Measurements from ENCODE around the gene DGKD. TPM values are rescaled to one million over a fixed set of nuclear protein-coding genes. Genes with fewer than 3 reads are reported as not detected.
A peak's percentile ranks its signal among the peaks of the same experiment; 100 is the strongest.

The DGKD gene
- polyA plus RNA-seq, 3 donors, result 14.5 to 67.5 (median 16.6) TPM

- Histone ChIP-seq H3K27ac (ENCODE audit: low read depth in 1 of 2, low read length in 2 of 2) (no peak overlapping the region), H3K9me3 (replicated peaks in 1 of 2; ENCODE audit: control insufficient read depth in 1 of 2, insufficient read depth in 1 of 2, low read length in 2 of 2) (peaks cover 0 to 8% of the 10 kb centered on the region in 2 donors), H3K79me2 (ENCODE audit: insufficient read depth, low read length) (peaks cover 99% of the 10 kb centered on the region), H3K27me3 (ENCODE audit: control insufficient read depth in 2 of 2, insufficient read depth in 2 of 2, low read length in 2 of 2) (no peaks in the 10 kb centered on the region), H3K4me2 (replicated peaks; ENCODE audit: extremely low read depth, low read length, poor library complexity, severe bottlenecking) (no peak overlapping the region), H3K4me1 (ENCODE audit: control insufficient read depth in 1 of 2, insufficient read depth in 2 of 2, low read length in 2 of 2) (peaks cover 14 to 15% of the 10 kb centered on the region in 2 donors), H3K9ac (ENCODE audit: insufficient read depth, low read length, poor library complexity, severe bottlenecking) (no peak overlapping the region), H4K20me1 (ENCODE audit: insufficient read depth, low read length) (peaks cover 94% of the 10 kb centered on the region), H3K4me3 (replicated peaks in 1 of 3; ENCODE audit: low read depth in 2 of 3, low read length in 3 of 3) (no peak overlapping the region), H2AFZ (ENCODE audit: insufficient read depth, low read depth, low read length, poor library complexity, severe bottlenecking) (no peak overlapping the region), H3K36me3 (replicated peaks in 1 of 2; ENCODE audit: control insufficient read depth in 1 of 2, insufficient read depth in 2 of 2, low read length in 2 of 2) (peaks cover 33 to 86% of the 10 kb centered on the region in 2 donors)
- Mint-ChIP-seq H3K4me3 (no peak overlapping the region), H3K27me3 (ENCODE audit: low read depth in 3 of 3) (peaks cover 0 to 2% (median 0%) of the 10 kb centered on the region in 3 donors), H3K9me3 (peaks cover 0 to 5% (median 2%) of the 10 kb centered on the region in 7 donors), H3K4me1 (peaks cover 31% of the 10 kb centered on the region), H3K27ac (peak overlapping the region in 2 of 7 donors; percentile 76 to 79), H3K36me3 (peaks cover 64 to 88% of the 10 kb centered on the region in 2 donors)
- intact Hi-C loops (cut with micrococcal nuclease), result no loop called here
- no peak for DNase-seq
- TF ChIP-seq, protein P1, sequence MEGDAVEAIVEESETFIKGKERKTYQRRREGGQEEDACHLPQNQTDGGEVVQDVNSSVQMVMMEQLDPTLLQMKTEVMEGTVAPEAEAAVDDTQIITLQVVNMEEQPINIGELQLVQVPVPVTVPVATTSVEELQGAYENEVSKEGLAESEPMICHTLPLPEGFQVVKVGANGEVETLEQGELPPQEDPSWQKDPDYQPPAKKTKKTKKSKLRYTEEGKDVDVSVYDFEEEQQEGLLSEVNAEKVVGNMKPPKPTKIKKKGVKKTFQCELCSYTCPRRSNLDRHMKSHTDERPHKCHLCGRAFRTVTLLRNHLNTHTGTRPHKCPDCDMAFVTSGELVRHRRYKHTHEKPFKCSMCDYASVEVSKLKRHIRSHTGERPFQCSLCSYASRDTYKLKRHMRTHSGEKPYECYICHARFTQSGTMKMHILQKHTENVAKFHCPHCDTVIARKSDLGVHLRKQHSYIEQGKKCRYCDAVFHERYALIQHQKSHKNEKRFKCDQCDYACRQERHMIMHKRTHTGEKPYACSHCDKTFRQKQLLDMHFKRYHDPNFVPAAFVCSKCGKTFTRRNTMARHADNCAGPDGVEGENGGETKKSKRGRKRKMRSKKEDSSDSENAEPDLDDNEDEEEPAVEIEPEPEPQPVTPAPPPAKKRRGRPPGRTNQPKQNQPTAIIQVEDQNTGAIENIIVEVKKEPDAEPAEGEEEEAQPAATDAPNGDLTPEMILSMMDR (IDR thresholded peaks at IDR 0.05), result no peak
- 96% methylated on average over 3 of the region's 6 CpGs for WGBS (ENCODE audit: insufficient coverage)
These were observed 62.4 kb downstream of the DGKD start for GRCh38 chr2:233416706-233417105.

- H3K4me3 Mint-ChIP-seq, result no peak overlapping the region
- H3K79me2 ChIP-seq (ENCODE audit: insufficient read depth, low read length), result peaks cover 99% of the 10 kb centered on the region
These were observed 63.0 kb downstream of the DGKD start for GRCh38 chr2:233417282-233417681.

More at GRCh38 chr2:233417282-233417681, 63.0 kb downstream of the DGKD start:
- H2AFZ ChIP-seq (ENCODE audit: insufficient read depth, low read depth, low read length, poor library complexity, severe bottlenecking), result no peak overlapping the region
- peaks cover 0 to 2% (median 0%) of the 10 kb centered on the region in 3 donors for H3K27me3 Mint-ChIP-seq (ENCODE audit: low read depth in 3 of 3)
- intact Hi-C loops (cut with micrococcal nuclease), result no loop called here
- H3K9ac ChIP-seq (ENCODE audit: insufficient read depth, low read length, poor library complexity, severe bottlenecking), result no peak overlapping the region
- peaks cover 36% of the 10 kb centered on the region for H3K4me1 Mint-ChIP-seq
- H3K36me3 Mint-ChIP-seq, result peaks cover 62 to 88% of the 10 kb centered on the region in 2 donors
- no peak overlapping the region for H3K4me3 ChIP-seq (replicated peaks in 1 of 3; ENCODE audit: low read depth in 2 of 3, low read length in 3 of 3)
- H3K36me3 ChIP-seq (replicated peaks in 1 of 2; ENCODE audit: control insufficient read depth in 1 of 2, insufficient read depth in 2 of 2, low read length in 2 of 2), result peaks cover 36 to 88% of the 10 kb centered on the region in 2 donors
- H3K27ac ChIP-seq (ENCODE audit: low read depth in 1 of 2, low read length in 2 of 2), result no peak overlapping the region
- no peaks in the 10 kb centered on the region for H3K27me3 ChIP-seq (ENCODE audit: control insufficient read depth in 2 of 2, insufficient read depth in 2 of 2, low read length in 2 of 2)
- H3K4me2 ChIP-seq (replicated peaks; ENCODE audit: extremely low read depth, low read length, poor library complexity, severe bottlenecking), result no peak overlapping the region
- H3K9me3 Mint-ChIP-seq, result peaks cover 0 to 2% (median 0%) of the 10 kb centered on the region in 7 donors
- TF ChIP-seq, protein P1 (IDR thresholded peaks at IDR 0.05), result no peak
- peaks cover 0 to 3% of the 10 kb centered on the region in 2 donors for H3K9me3 ChIP-seq (replicated peaks in 1 of 2; ENCODE audit: control insufficient read depth in 1 of 2, insufficient read depth in 1 of 2, low read length in 2 of 2)
- WGBS (ENCODE audit: insufficient coverage), result no CpG with 5 or more reads among the region's 1 CpG
- peaks cover 14 to 15% of the 10 kb centered on the region in 2 donors for H3K4me1 ChIP-seq (ENCODE audit: control insufficient read depth in 1 of 2, insufficient read depth in 2 of 2, low read length in 2 of 2)
- no peak for DNase-seq
- peaks cover 99% of the 10 kb centered on the region for H4K20me1 ChIP-seq (ENCODE audit: insufficient read depth, low read length)
- peak overlapping the region in 1 of 7 donors; percentile 37 for H3K27ac Mint-ChIP-seq
